SH-SY5Y (cell line): Measurements from ENCODE around the gene SLC35F3.

ENCODE experiments used
- GATA2 ChIP-seq: IDR thresholded peaks from 2 replicates; pipeline ENCODE4 v1.6.1; 2011; ENCODE audit warnings: mild to moderate bottlenecking, low read depth, low read length
- GATA3 ChIP-seq: IDR thresholded peaks from 2 replicates; pipeline ENCODE4 v1.6.1; 2011; ENCODE audit warnings: low read depth, mild to moderate bottlenecking, low read length, moderate library complexity

GRCh38 chr1:234368320-234369032 is 464.0 kb downstream of the SLC35F3 start:
- TF ChIP-seq GATA3 (no peak), GATA2 (no peak)
